Ovary (tissue), 9 donors: ENCODE measurements around the gene NRCAM. TPM values are rescaled to one million over a fixed set of nuclear protein-coding genes. Genes with fewer than 3 reads are reported as not detected.

ENCODE experiments used
- DNase-seq, 5 donors: peaks; one replicate each; pipeline ENCODE4 v3.0.0-alpha.2; 2019 to 2020
- H3K27ac ChIP-seq, 2 donors: fragments of 200-600 bp; one replicate each; pipeline versions ENCODE4 v1.5.1 to v1.8.0; 2019 to 2022
- H3K27me3 ChIP-seq: fragments of 200-600 bp; one replicate; pipeline ENCODE4 v1.8.0; 2022
- H3K36me3 ChIP-seq: fragments of 200-600 bp; sonication (generic); one replicate; pipeline ENCODE4 v1.5.1; 2019
- H3K4me1 ChIP-seq: one replicate; pipeline ENCODE4 v1.8.1; 2013; ENCODE audit warnings: mild to moderate bottlenecking, moderate library complexity; ENCODE audit not compliant: insufficient read depth
- H3K4me3 ChIP-seq: fragments of 200-600 bp; sonication (generic); one replicate; pipeline ENCODE4 v1.5.1; 2017
- H3K9me3 ChIP-seq, 2 donors: fragments of 200-600 bp in 1 of 2; sonication (generic) in 1 of 2; one replicate each; pipeline versions ENCODE4 v1.5.1 to v1.8.1; 2013 to 2019; ENCODE audit warnings: mild to moderate bottlenecking in 1 of 2, moderate library complexity in 1 of 2
- CTCF ChIP-seq, 3 donors: fragments of 450-650 bp in 2 of 3; fragments of 200-600 bp in 1 of 3; IDR thresholded peaks; one replicate each; pipeline versions ENCODE4 v1.5.1 to v1.8.0; 2016 to 2022; ENCODE audit warnings: antibody characterized with exemption in 3 of 3, mild to moderate bottlenecking in 1 of 3
- EP300 ChIP-seq: sonication (generic); formaldehyde crosslinking; IDR thresholded peaks from one replicate; pipeline ENCODE4 v1.6.1; 2017; ENCODE audit warnings: antibody characterized with exemption
- POLR2A ChIP-seq: fragments of 450-650 bp; IDR thresholded peaks from one replicate; pipeline ENCODE4 v1.6.1; 2017; ENCODE audit warnings: antibody characterized with exemption, mild to moderate bottlenecking, moderate library complexity
- WGBS, 3 donors: extraction: QIAGEN DNeasy Blood & Tissue Kit in 1 of 3; methylation state at CpG; one replicate each; pipeline versions ENCODE4 v1.1.5 to v1.1.7; 2013 to 2017; 5-methylcytosine and 5-hydroxymethylcytosine counted together
- intact Hi-C, 4 donors: fragments of 100-400 bp; cut with DNase I; formaldehyde crosslinking; loops; one replicate each; pipeline versions ENCODE4 v1.11.0 to v1.15.1; 2022 to 2023
- polyA plus RNA-seq, 2 donors: library from polyadenylated mRNA; stranded (reverse); fragments of 200-250 nt in 1 of 2; fragments of 350-450 nt in 1 of 2; fragmentation: Illumina TruSeq in 1 of 2; extraction: RNeasy Lipid Tissue Mini Kit (QIAGEN cat#74804) in 1 of 2; gene quantifications; one replicate each; pipeline ENCODE4 v1.2.3, GENCODE V29; 2013 to 2014
- total RNA-seq, 7 donors: library from RNA; depleted of rRNA in 2 of 7; stranded (reverse); fragments of >200 nt in 2 of 7; fragmentation: NEBNext Ultra II Directional in 3 of 7; extraction: Animal tissue kit (Norgen Biotek cat#: 25700) in 3 of 7; gene quantifications; one replicate each; pipeline versions ENCODE4 v1.1.0 to v1.2.4, GENCODE V29; 2016 to 2023
- donor health status: DM: no; HTN: no; CAD: no; lungs with moderate emphysema.
- donor health status: DM: no; HTN: no; CAD: no.
- donor health status: Bipolar disorder and iron deficiency.
- donor health status: DM: yes; HTN: yes; CAD: no.
- donor health status: DM: no; HTN: no; CAD: no.
- donor health status: DM: yes; HTN: yes; CAD: no.

Gene NRCAM
- total and polyA plus RNA-seq, 9 donors, result 0.61 to 14.8 (median 2.8) TPM

GRCh38 chr7:108449521-108449920 lies 6.7 kb downstream of the NRCAM start:
- Histone ChIP-seq H3K9me3 (no peaks in the 10 kb centered on the region), H3K27me3 (no peaks in the 10 kb centered on the region), H3K36me3 (no peaks in the 10 kb centered on the region), H3K4me3 (no peak overlapping the region), H3K4me1 (no peaks in the 10 kb centered on the region), H3K27ac (no peak overlapping the region)
- TF ChIP-seq EP300 (no peak), CTCF (IDR thresholded peaks at IDR 0.05) (no peak), POLR2A (no peak)
- intact Hi-C loops, result no loop called here
- DNase-seq, result no peak

GRCh38 chr7:108448584-108449505 lies 7.4 kb downstream of the NRCAM start:
- DNase-seq, result no peak
- Histone ChIP-seq H3K36me3 (no peaks in the 10 kb centered on the region), H3K27me3 (no peaks in the 10 kb centered on the region), H3K9me3 (no peaks in the 10 kb centered on the region), H3K4me3 (no peak overlapping the region), H3K4me1 (no peaks in the 10 kb centered on the region), H3K27ac (no peak overlapping the region)
- TF ChIP-seq EP300 (no peak), POLR2A (no peak), CTCF (IDR thresholded peaks at IDR 0.05) (no peak)
- intact Hi-C loops, result no loop called here
- 58 to 66% (median 61%) methylated on average over 11 of the region's 11 CpGs for WGBS, 3 donors

DNA sequence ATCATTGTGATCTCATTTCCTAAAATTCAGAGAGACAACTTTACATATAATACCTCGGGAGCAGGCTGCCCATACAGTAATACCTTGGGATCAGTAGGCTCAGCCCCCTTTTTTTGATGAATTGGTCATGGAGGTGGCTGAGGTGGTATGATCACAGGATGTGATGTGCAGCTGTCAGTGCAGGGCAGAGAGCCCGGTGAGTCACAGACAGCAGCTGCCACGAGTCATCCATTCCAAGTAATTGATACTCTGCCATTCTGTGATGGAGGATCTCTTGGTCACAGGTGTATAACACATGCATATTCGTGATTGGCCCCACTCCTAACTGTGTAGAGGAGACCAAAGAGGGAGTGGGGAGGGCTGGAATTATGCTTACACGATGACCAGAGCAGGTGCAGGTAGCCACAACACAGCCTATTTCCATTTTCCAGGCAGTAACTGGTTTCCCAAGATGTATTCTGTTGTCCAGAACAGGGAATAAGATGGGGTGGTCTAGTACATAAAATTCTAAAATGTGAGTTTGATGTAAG lies 14.1 kb downstream of the NRCAM start:
- no peak for DNase-seq
- 69 to 79% (median 76%) methylated on average over 5 of the region's 5 CpGs for WGBS, 3 donors
- Histone ChIP-seq H3K36me3 (no peaks in the 10 kb centered on the region), H3K27ac (no peak overlapping the region), H3K4me1 (no peaks in the 10 kb centered on the region), H3K27me3 (no peaks in the 10 kb centered on the region), H3K9me3 (no peaks in the 10 kb centered on the region), H3K4me3 (no peak overlapping the region)
- intact Hi-C loops, result no loop called here
- no peak for TF ChIP-seq EP300
- TF ChIP-seq CTCF (IDR thresholded peaks at IDR 0.05), result no peak
- no peak for TF ChIP-seq POLR2A

GRCh38 chr7:108441392-108441955 lies 14.8 kb downstream of the NRCAM start:
- no peak for DNase-seq
- H3K36me3 ChIP-seq, result no peaks in the 10 kb centered on the region
- H3K27ac ChIP-seq, result no peak overlapping the region
- H3K9me3 ChIP-seq, result no peaks in the 10 kb centered on the region
- no peak overlapping the region for H3K4me3 ChIP-seq
- no peaks in the 10 kb centered on the region for H3K4me1 ChIP-seq
- intact Hi-C loops, result no loop called here
- TF ChIP-seq EP300 (no peak), CTCF (IDR thresholded peaks at IDR 0.05) (no peak), POLR2A (no peak)
- 73 to 77% (median 76%) methylated on average over 4 of the region's 4 CpGs for WGBS, 3 donors
- H3K27me3 ChIP-seq, result no peaks in the 10 kb centered on the region
